ENCODE measurements around the gene SPTLC2.
A peak's percentile ranks its signal among the peaks of the same experiment; 100 is the strongest.
"Not testable (repeated sequence)": the region's sequence is repeated elsewhere in the genome, so short reads cannot be mapped to it uniquely, and the experiment has no call there.

The SPTLC2 gene

GRCh38 chr14:77589099-77589498 lies 27.3 kb downstream of the SPTLC2 start:
- H3K4me3 ChIP-seq (ENCODE audit: low read length), result no peak overlapping the region
- no peak for DNase-seq (ENCODE audit: low read depth)
- TF ChIP-seq CTCF (conservative IDR thresholded peaks at IDR 0.05; ENCODE audit: low read depth, low read length), result no peak

DNA sequence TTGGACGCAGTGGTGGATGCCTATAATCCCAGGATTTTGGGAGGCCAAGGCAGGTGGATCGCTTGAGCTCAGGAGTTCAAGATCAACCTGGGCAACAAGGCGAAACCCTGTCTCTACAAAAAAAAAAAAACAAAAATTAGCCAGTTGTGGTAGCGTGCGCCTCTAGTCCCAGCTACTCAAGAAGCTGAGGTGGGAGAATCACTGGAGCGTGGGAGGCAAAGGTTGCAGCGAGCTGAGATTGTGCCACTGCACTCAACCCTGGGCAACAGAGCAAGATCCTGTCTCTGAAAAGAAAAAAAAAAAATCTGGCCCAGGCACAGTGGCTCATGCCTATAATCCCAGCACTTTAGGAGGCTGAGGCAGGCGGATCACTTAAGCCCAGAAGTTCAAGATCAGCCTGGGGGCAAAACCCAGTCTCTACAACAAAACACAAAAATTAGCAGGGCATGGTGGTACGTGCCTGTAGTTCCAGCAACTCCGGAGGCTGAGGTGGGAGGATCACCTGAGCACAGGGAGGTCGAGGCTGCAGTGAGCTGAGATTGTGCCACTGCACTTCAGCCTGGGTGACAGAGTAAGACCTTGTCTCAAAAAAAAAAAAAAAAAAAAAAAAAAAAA lies 27.9 kb downstream of the SPTLC2 start:
- not testable (repeated sequence) for DNase-seq (ENCODE audit: low read depth); H3K4me3 ChIP-seq (ENCODE audit: low read length)

GRCh38 chr14:77585385-77585784 lies 31.1 kb downstream of the SPTLC2 start:
- no peak for DNase-seq (ENCODE audit: low read depth)
- no peak for TF ChIP-seq CTCF (conservative IDR thresholded peaks at IDR 0.05; ENCODE audit: low read depth, low read length)
- no peak overlapping the region for H3K4me3 ChIP-seq (ENCODE audit: low read length)

GRCh38 chr14:77584809-77585208 lies 31.6 kb downstream of the SPTLC2 start:
- no peak for TF ChIP-seq CTCF (conservative IDR thresholded peaks at IDR 0.05; ENCODE audit: low read depth, low read length)
- DNase-seq (ENCODE audit: low read depth), result no peak
- no peak overlapping the region for H3K4me3 ChIP-seq (ENCODE audit: low read length)

DNA sequence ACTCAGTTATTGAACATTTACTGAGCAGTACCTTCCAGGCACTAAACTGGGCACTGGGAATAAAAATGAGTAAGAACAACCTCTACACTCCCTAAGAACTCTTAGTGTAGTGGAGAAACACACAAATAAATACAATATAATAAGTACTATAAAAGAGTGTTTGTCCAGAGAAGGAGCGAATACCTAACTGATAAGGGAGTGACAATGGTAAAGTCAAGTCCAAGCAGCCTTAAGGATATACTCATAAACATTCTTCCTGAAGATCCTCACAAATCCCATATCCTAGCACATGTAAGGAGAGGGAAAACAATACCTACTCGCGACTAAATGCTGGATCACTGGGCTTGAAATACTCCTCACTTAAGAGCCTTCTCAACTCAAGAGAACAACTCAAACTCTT lies 32.8 kb downstream of the SPTLC2 start:
- no peak for TF ChIP-seq CTCF (conservative IDR thresholded peaks at IDR 0.05; ENCODE audit: low read depth, low read length)
- no peak for DNase-seq (ENCODE audit: low read depth)
- H3K4me3 ChIP-seq (ENCODE audit: low read length), result no peak overlapping the region

- DNase-seq (ENCODE audit: low read depth), result no peak
- H3K4me3 ChIP-seq (ENCODE audit: low read length), result no peak overlapping the region
- no peak for TF ChIP-seq CTCF (conservative IDR thresholded peaks at IDR 0.05; ENCODE audit: low read depth, low read length)
Measured at GRCh38 chr14:77582511-77582910, 33.9 kb downstream of the SPTLC2 start.

GRCh38 chr14:77580964-77581505 lies 35.4 kb downstream of the SPTLC2 start:
- H3K4me3 ChIP-seq (ENCODE audit: low read length), result peak overlapping the region; percentile 9

More at GRCh38 chr14:77580964-77581505, 35.4 kb downstream of the SPTLC2 start:
- TF ChIP-seq CTCF (conservative IDR thresholded peaks at IDR 0.05; ENCODE audit: low read depth, low read length), result no peak
- peak; percentile 87 for DNase-seq (ENCODE audit: low read depth)
